OCI-LY7 (cell line): ENCODE data around the gene CLMP. TPM values are rescaled to one million over a fixed set of nuclear protein-coding genes. Genes with fewer than 3 reads are reported as not detected.

Source experiments
- BruUV-seq: library from RNA; stranded (reverse); fragments of 400-500 nt; replicated peaks from 2 replicates; lab custom pipeline; 2021; lab: Mats Ljungman, UMichigan
- CTCF ChIA-PET: fragments of 300-600 bp; sonication (Branson Sonifier 250); formaldehyde crosslinking; loops from one replicate; lab custom pipeline; 2022; ENCODE audit warnings: antibody characterized with exemption; ENCODE audit not compliant: unreplicated experiment; lab: Charles Lee
- POLR2A ChIA-PET: fragments of 300-600 bp; sonication (Branson Sonifier 250); formaldehyde crosslinking; loops from one replicate; lab custom pipeline; 2022; ENCODE audit warnings: antibody characterized with exemption; lab: Charles Lee
- DNase-seq: peaks from one replicate; pipeline ENCODE4 v3.0.0-alpha.2; 2015; ENCODE audit warnings: low spot score
- H2AFZ ChIP-seq: fragments of 200-600 bp; sonication (generic), shearing (Covaris generic); 2 replicates; pipeline ENCODE4 v1.6.1; 2014; ENCODE audit warnings: mild to moderate bottlenecking, antibody characterized with exemption, low read length, moderate library complexity
- H3K27ac ChIP-seq: fragments of 200-600 bp; sonication (generic); 2 replicates; pipeline ENCODE4 v1.5.1; 2014; ENCODE audit warnings: mixed run types, low read depth, mild to moderate bottlenecking, moderate library complexity, low read length, inconsistent platforms; ENCODE audit not compliant: poor library complexity, severe bottlenecking
- H3K36me3 ChIP-seq: fragments of 200-600 bp; sonication (generic); 2 replicates; pipeline ENCODE4 v1.6.1; 2014; ENCODE audit warnings: mild to moderate bottlenecking, antibody characterized with exemption, low read length, moderate library complexity, mixed read lengths; ENCODE audit not compliant: insufficient read depth
- H3K4me1 ChIP-seq: fragments of 200-600 bp; sonication (generic); 2 replicates; pipeline ENCODE4 v1.5.1; 2014; ENCODE audit warnings: mild to moderate bottlenecking, low read length; ENCODE audit not compliant: insufficient read depth, poor library complexity, severe bottlenecking
- H3K4me2 ChIP-seq: fragments of 200-600 bp; sonication (generic); 2 replicates; pipeline ENCODE4 v1.6.1; 2014; ENCODE audit warnings: mild to moderate bottlenecking, low read length
- H3K4me3 ChIP-seq: fragments of 200-600 bp; sonication (generic); 2 replicates; pipeline ENCODE4 v1.5.1; 2014; ENCODE audit warnings: mild to moderate bottlenecking, low read depth, low read length; ENCODE audit not compliant: poor library complexity, severe bottlenecking
- H3K79me2 ChIP-seq: fragments of 200-600 bp; sonication (generic); 2 replicates; pipeline ENCODE4 v1.6.1; 2016; ENCODE audit warnings: low read depth, mild to moderate bottlenecking, low read length, moderate library complexity, mixed read lengths; ENCODE audit not compliant: insufficient read depth
- H3K9me2 ChIP-seq: fragments of 200-600 bp; sonication (generic); 2 replicates; pipeline ENCODE4 v1.6.1; 2016; ENCODE audit warnings: mild to moderate bottlenecking, low read length, mixed read lengths; ENCODE audit not compliant: insufficient read depth
- H3K9me3 ChIP-seq: fragments of 200-600 bp; sonication (generic); 2 replicates; pipeline ENCODE4 v1.6.1; 2014; ENCODE audit warnings: mild to moderate bottlenecking, mixed run types, low read length, mixed read lengths
- H4K20me1 ChIP-seq: fragments of 200-600 bp; sonication (generic); 2 replicates; pipeline ENCODE4 v1.6.1; 2014; ENCODE audit warnings: mild to moderate bottlenecking, antibody characterized with exemption, low read length, moderate library complexity, mixed read lengths; ENCODE audit not compliant: insufficient read depth
- CTCF ChIP-seq: fragments of 200-600 bp; sonication (generic); conservative IDR thresholded peaks from 2 replicates; pipeline ENCODE4 v1.5.1; 2014; ENCODE audit warnings: mild to moderate bottlenecking, antibody characterized with exemption, low read length, moderate library complexity, mixed read lengths
- EZH2phosphoT487 ChIP-seq: fragments of 200-600 bp; sonication (generic); IDR thresholded peaks from 2 replicates; pipeline ENCODE4 v1.6.1; 2018; ENCODE audit warnings: low read depth, borderline replicate concordance, mild to moderate bottlenecking, mixed run types, antibody characterized with exemption, low read length, moderate library complexity, mixed read lengths
- intact Hi-C: fragments of 100-400 bp; cut with micrococcal nuclease; formaldehyde crosslinking; loops from one replicate; pipeline ENCODE4 v1.10.0; 2022; ENCODE audit not compliant: unreplicated experiment
- total RNA-seq, 2 experiments: library from RNA; depleted of rRNA in 1 of 2; stranded (reverse); fragments of >200 nt in 1 of 2; shearing (Covaris generic) in 1 of 2; gene quantifications; 2 replicates each; pipeline ENCODE4 v1.2.3, GENCODE V29; 2014 to 2022

The CLMP gene
- total RNA-seq, 2 experiments from 2014 or later, result not detected

- Histone ChIP-seq H3K4me2 (no peak overlapping the region), H3K79me2 (no peaks in the 10 kb centered on the region), H3K27ac (no peak overlapping the region), H3K36me3 (no peaks in the 10 kb centered on the region), H3K4me1 (no peaks in the 10 kb centered on the region), H2AFZ (no peak overlapping the region), H3K9me3 (no peaks in the 10 kb centered on the region), H3K9me2 (no peaks in the 10 kb centered on the region), H4K20me1 (no peaks in the 10 kb centered on the region), H3K4me3 (no peak overlapping the region)
- BruUV-seq, result no TSS peak
- intact Hi-C loops, result no loop called here
- no peak for TF ChIP-seq CTCF
- no peak for TF ChIP-seq EZH2phosphoT487
- POLR2A ChIA-PET, result no interaction called here
- DNase-seq, result no peak
- CTCF ChIA-PET, result no interaction called here
Observed at GRCh38 chr11:123139206-123139605, 55.8 kb downstream of the CLMP start.

- Histone ChIP-seq H3K4me3 (no peak overlapping the region), H3K9me3 (no peaks in the 10 kb centered on the region), H3K27ac (no peak overlapping the region), H3K4me2 (no peak overlapping the region), H3K4me1 (no peaks in the 10 kb centered on the region), H3K79me2 (no peaks in the 10 kb centered on the region), H4K20me1 (no peaks in the 10 kb centered on the region), H3K36me3 (no peaks in the 10 kb centered on the region), H2AFZ (no peak overlapping the region), H3K9me2 (no peaks in the 10 kb centered on the region)
- DNase-seq, result no peak
- ChIA-PET CTCF (interaction anchor here (0.5 kb wide), 1 partner anchor 113 kb away, joined by 4 read pairs; no protein-coding TSS in a partner anchor), POLR2A (no interaction called here)
- intact Hi-C loops, result no loop called here
- no TSS peak for BruUV-seq
- no peak for TF ChIP-seq CTCF
- no peak for TF ChIP-seq EZH2phosphoT487
Observed at GRCh38 chr11:123137431-123138224, 57.4 kb downstream of the CLMP start.

- DNase-seq, result no peak
- no peaks in the 10 kb centered on the region for H3K36me3 ChIP-seq
- H3K9me3 ChIP-seq, result no peaks in the 10 kb centered on the region
- H3K79me2 ChIP-seq, result no peaks in the 10 kb centered on the region
- ChIA-PET POLR2A (interaction anchor here (0.6 kb wide), 1 partner anchor 1233 kb away, joined by 3 read pairs; no protein-coding TSS in a partner anchor), CTCF (no interaction called here)
- H3K27ac ChIP-seq, result no peak overlapping the region
- H3K9me2 ChIP-seq, result no peaks in the 10 kb centered on the region
- BruUV-seq, result no TSS peak
- no peaks in the 10 kb centered on the region for H3K4me1 ChIP-seq
- TF ChIP-seq EZH2phosphoT487 (no peak), CTCF (no peak)
- no peak overlapping the region for H2AFZ ChIP-seq
- intact Hi-C loops, result no loop called here
- no peak overlapping the region for H3K4me2 ChIP-seq
- H3K4me3 ChIP-seq, result no peak overlapping the region
- no peaks in the 10 kb centered on the region for H4K20me1 ChIP-seq
Observed at GRCh38 chr11:123135863-123136446, 59.1 kb downstream of the CLMP start.
